ENCODE results near the gene RAB11FIP3.
"Not testable (repeated sequence)": the region's sequence is repeated elsewhere in the genome, so short reads cannot be mapped to it uniquely, and the experiment has no call there.

RAB11FIP3 gene

GRCh38 chr16:425082-425718 is at the start of gene RAB11FIP3:
Gene RAB11FIP3 (plus strand): TSS chr16:425649. CDS start chr16:426007, 358 bp downstream.
- DNase-seq: peak; percentile 75

- no peak for DNase-seq
Observed at GRCh38 chr16:375927-376816, 49.3 kb upstream of the RAB11FIP3 start.

GRCh38 chr16:376817-377418 is 48.5 kb upstream of the RAB11FIP3 start:
- no peak for DNase-seq

GRCh38 chr16:377419-377951 is 48.0 kb upstream of the RAB11FIP3 start:
- no peak for DNase-seq

GRCh38 chr16:378113-378820 is 47.2 kb upstream of the RAB11FIP3 start:
- DNase-seq: not testable (repeated sequence)

- no peak for DNase-seq
Observed at GRCh38 chr16:378821-379182, 46.6 kb upstream of the RAB11FIP3 start.

- no peak for DNase-seq
Observed at GRCh38 chr16:379183-379960, 46.1 kb upstream of the RAB11FIP3 start.

GRCh38 chr16:379961-380761 is 45.3 kb upstream of the RAB11FIP3 start:
- DNase-seq: no peak

- no peak for DNase-seq
Observed at GRCh38 chr16:380762-381011, 44.8 kb upstream of the RAB11FIP3 start.

- DNase-seq: no peak
Observed at GRCh38 chr16:381012-381788, 44.2 kb upstream of the RAB11FIP3 start.

GRCh38 chr16:381789-382717 is 43.4 kb upstream of the RAB11FIP3 start, which contains the start of gene PGAP6:
Gene PGAP6 (minus strand): TSS chr16:381978. CDS start chr16:381821, 157 bp downstream.
- peak; percentile 54 for DNase-seq

GRCh38 chr16:383326-384051 is 42.0 kb upstream of the RAB11FIP3 start:
- DNase-seq: no peak

GRCh38 chr16:386641-387156 is 38.8 kb upstream of the RAB11FIP3 start:
- no peak for DNase-seq

- not testable (repeated sequence) for DNase-seq
Observed at GRCh38 chr16:387761-388666, 37.4 kb upstream of the RAB11FIP3 start.

- no peak for DNase-seq
Observed at GRCh38 chr16:389352-389751, 36.1 kb upstream of the RAB11FIP3 start.

GRCh38 chr16:391885-392335 is 33.5 kb upstream of the RAB11FIP3 start:
- DNase-seq: peak; percentile 57

GRCh38 chr16:392450-393030 is 32.9 kb upstream of the RAB11FIP3 start:
- no peak for DNase-seq

All from activated CD4-positive, alpha-beta T cell treated with anti-CD3 and anti-CD28 coated beads for 1 hour (primary cell).